Measurements from ENCODE around the gene FBXL17. TPM values are rescaled to one million over a fixed set of nuclear protein-coding genes. Genes with fewer than 3 reads are reported as not detected.

The FBXL17 gene
- total RNA-seq, 1 donor from 2014 or later, result 5.6 TPM

- no peak for DNase-seq (ENCODE audit: low read depth in 2 of 2)
Measured at GRCh38 chr5:108375768-108376167, 6.1 kb downstream of the FBXL17 start.

GRCh38 chr5:108373426-108373825 is 8.5 kb downstream of the FBXL17 start:
- DNase-seq (ENCODE audit: low read depth in 2 of 2), result no peak

- DNase-seq (ENCODE audit: low read depth in 2 of 2), result no peak
Measured at GRCh38 chr5:108372369-108372768, 9.5 kb downstream of the FBXL17 start.

- no peak for DNase-seq (ENCODE audit: low read depth in 2 of 2)
Measured at GRCh38 chr5:108371263-108371662, 10.6 kb downstream of the FBXL17 start.

GRCh38 chr5:108369167-108369566 is 12.7 kb downstream of the FBXL17 start:
- no peak for DNase-seq (ENCODE audit: low read depth in 2 of 2)

- DNase-seq (ENCODE audit: low read depth in 2 of 2), result no peak
Measured at GRCh38 chr5:108367679-108368334, 14.1 kb downstream of the FBXL17 start.

GRCh38 chr5:108366500-108366899 is 15.4 kb downstream of the FBXL17 start:
- DNase-seq (ENCODE audit: low read depth in 2 of 2), result no peak

- DNase-seq (ENCODE audit: low read depth in 2 of 2), result no peak
Measured at GRCh38 chr5:108361771-108362170, 20.1 kb downstream of the FBXL17 start.

GRCh38 chr5:108361239-108361638 is 20.7 kb downstream of the FBXL17 start:
- DNase-seq (ENCODE audit: low read depth in 2 of 2), result no peak

GRCh38 chr5:108360280-108360679 is 21.6 kb downstream of the FBXL17 start:
- DNase-seq (ENCODE audit: low read depth in 2 of 2), result no peak

- DNase-seq (ENCODE audit: low read depth in 2 of 2), result no peak
Measured at GRCh38 chr5:108356286-108356685, 25.6 kb downstream of the FBXL17 start.

- DNase-seq (ENCODE audit: low read depth in 2 of 2), result no peak
Measured at GRCh38 chr5:108353087-108353486, 28.8 kb downstream of the FBXL17 start.

- DNase-seq (ENCODE audit: low read depth in 2 of 2), result peak; percentile 62 to 64
Measured at GRCh38 chr5:108345541-108346171, 36.2 kb downstream of the FBXL17 start.

- no peak for DNase-seq (ENCODE audit: low read depth in 2 of 2)
Measured at GRCh38 chr5:108344103-108344822, 37.6 kb downstream of the FBXL17 start.

GRCh38 chr5:108341866-108342265 is 40.0 kb downstream of the FBXL17 start:
- DNase-seq (ENCODE audit: low read depth in 2 of 2), result no peak

- no peak for DNase-seq (ENCODE audit: low read depth in 2 of 2)
Measured at GRCh38 chr5:108340131-108340530, 41.8 kb downstream of the FBXL17 start.

- no peak for DNase-seq (ENCODE audit: low read depth in 2 of 2)
Measured at GRCh38 chr5:108339220-108339619, 42.7 kb downstream of the FBXL17 start.

GRCh38 chr5:108334225-108334624 is 47.7 kb downstream of the FBXL17 start:
- DNase-seq (ENCODE audit: low read depth in 2 of 2), result no peak

GRCh38 chr5:108326982-108327381 is 54.9 kb downstream of the FBXL17 start:
- no peak for DNase-seq (ENCODE audit: low read depth in 2 of 2)

GRCh38 chr5:108324886-108325285 is 57.0 kb downstream of the FBXL17 start:
- DNase-seq (ENCODE audit: low read depth in 2 of 2), result no peak

- DNase-seq (ENCODE audit: low read depth in 2 of 2), result no peak
Measured at GRCh38 chr5:108321341-108321740, 60.6 kb downstream of the FBXL17 start.

- DNase-seq (ENCODE audit: low read depth in 2 of 2), result no peak
Measured at GRCh38 chr5:108320231-108320630, 61.7 kb downstream of the FBXL17 start.

GRCh38 chr5:108315829-108316228 is 66.1 kb downstream of the FBXL17 start:
- no peak for DNase-seq (ENCODE audit: low read depth in 2 of 2)
